ENCODE measurements around the gene FNDC3B.
"Not testable (repeated sequence)": the region's sequence is repeated elsewhere in the genome, so short reads cannot be mapped to it uniquely, and the experiment has no call there.

The FNDC3B gene

GRCh38 chr3:172077197-172077757 lies 37.9 kb downstream of the FNDC3B start:
- no peak for DNase-seq

- DNase-seq, result no peak
Observed at GRCh38 chr3:172078244-172078643, 38.9 kb downstream of the FNDC3B start.

GRCh38 chr3:172078721-172079120 lies 39.3 kb downstream of the FNDC3B start:
- no peak for DNase-seq

GRCh38 chr3:172079326-172079976 lies 40.1 kb downstream of the FNDC3B start:
- DNase-seq, result no peak

DNA sequence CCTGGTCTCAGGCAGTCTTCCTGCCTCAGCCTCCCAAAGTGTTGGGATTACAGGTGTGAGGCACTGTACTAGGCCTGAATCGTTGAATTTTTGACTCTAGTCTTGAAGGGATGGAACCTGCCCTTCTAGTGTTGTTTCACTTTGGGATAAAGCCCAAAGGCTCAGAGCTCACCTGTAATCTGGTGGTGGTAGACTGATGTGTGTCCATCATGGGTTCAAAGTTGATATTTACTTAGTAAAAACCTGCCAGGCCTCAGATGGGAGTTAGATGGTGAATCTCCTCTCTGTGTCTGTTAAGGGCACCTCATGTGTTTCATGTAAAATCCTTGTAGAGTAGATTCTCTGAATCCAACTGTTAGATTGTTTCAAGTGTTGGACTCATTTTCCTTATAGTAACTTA lies 41.1 kb downstream of the FNDC3B start:
- no peak for DNase-seq

- no peak for DNase-seq
Observed at GRCh38 chr3:172082269-172082668, 42.9 kb downstream of the FNDC3B start.

- DNase-seq, result no peak
Observed at GRCh38 chr3:172082820-172083513, 43.6 kb downstream of the FNDC3B start.

DNA sequence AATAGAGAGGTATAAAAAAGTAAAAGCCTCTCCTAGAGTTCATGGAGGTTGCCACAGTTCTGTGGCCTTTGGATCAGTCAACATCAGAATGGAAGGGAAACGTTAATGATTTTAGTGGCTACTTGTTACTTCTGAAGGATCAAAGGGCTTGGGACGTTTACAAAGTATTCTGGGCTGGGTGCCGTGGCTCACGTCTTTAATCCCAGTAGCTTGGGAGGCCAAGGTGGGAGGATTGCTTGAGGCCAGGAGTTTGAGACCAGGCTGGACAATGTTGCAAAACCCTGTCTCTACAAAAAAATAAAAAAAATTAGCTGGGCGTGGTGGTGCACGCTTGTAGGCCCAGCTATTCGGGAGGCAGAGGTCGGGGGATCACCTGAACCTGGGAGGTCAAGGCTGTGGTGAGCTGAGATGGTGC lies 44.6 kb downstream of the FNDC3B start:
- no peak for DNase-seq

DNA sequence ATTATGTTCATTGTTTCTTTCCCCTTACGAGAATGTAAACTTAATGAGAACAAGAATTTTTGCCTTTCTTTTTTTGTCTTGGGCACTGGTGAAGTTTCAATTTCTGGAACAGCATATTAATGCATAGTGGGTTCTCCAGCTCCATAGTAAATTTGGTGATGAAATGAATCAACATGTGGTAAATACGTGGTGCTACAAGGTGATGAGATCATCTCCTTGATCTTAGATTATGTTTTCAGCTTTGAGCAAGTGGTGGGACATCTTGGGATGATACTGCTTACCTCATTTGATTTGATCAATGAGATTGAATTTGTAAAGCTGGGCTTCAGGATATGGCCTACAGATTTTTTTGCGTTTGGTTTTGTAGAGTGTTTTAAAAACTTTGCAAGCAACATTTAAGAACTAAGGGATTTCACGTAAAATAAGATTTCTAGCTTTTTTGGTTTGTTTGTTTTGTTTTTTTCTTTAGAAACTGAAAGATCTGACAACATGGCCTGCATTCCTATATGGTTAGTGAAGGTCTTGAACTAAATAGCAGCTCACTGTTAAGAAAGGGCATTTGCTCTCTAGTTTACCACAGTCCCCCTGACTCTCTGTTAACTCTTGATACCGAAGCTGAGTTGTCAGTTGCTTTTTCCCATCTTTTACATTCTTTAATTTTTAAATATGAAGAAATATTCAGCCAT lies 45.6 kb downstream of the FNDC3B start:
- DNase-seq, result no peak

DNA sequence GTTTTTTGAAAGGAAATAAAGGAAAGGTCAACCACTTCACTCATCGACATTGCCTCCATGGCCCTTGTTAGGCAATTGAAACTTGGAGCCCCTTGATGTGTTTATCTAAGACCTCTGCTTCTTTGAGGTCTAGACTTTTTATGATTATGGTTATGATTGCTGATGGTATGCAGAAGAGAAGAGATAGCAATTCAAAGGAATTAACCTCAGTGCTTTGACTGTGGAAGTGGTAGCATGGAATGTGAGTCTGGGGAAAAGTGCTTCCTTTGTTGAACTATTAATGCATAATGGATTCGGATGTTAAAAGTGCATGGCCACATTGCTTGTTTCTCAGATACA lies 46.1 kb downstream of the FNDC3B start:
- no peak for DNase-seq

DNA sequence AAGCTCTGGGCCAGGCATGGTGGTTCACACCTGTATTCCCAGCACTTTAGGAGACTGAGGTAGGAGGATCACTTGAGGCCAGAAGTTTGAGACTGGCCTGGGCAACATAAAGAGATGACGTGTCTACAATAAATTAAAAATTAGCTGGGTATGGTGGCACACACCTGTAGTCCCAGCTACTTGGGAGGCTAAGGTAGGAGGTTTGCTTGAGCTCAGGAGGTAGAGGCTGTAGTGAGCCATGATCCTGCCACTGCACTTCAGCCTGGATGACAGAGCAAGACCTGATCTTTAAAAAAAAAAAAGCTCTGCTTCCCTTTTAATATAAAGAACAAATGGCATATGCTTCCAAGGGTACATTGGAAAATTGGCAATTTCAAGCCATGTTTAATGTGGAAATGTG lies 46.7 kb downstream of the FNDC3B start:
- DNase-seq, result no peak

GRCh38 chr3:172087198-172087597 lies 47.8 kb downstream of the FNDC3B start:
- no peak for DNase-seq

- no peak for DNase-seq
Observed at GRCh38 chr3:172087602-172088580, 48.5 kb downstream of the FNDC3B start.

GRCh38 chr3:172089250-172089649 lies 49.9 kb downstream of the FNDC3B start:
- no peak for DNase-seq

DNA sequence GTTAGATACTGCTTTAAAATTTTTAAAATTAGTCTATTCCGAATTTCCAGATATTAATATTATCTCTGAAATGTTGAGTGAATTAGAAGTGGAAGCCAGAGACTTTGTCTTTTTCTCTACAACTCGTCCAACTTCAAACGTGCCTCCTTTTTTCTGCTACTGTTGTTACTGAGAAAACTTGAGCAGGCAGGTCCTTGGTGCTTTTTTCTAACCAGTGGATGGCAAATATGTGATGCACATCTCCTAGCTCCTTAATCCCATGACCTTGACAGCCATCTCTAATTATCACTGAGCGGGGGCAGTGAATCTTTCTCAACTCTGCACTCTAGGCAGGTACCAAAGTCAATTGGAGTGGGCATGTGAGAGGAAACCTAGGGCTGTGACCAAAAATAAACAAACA lies 50.7 kb downstream of the FNDC3B start:
- DNase-seq, result no peak

- no peak for DNase-seq
Observed at GRCh38 chr3:172092658-172093057, 53.3 kb downstream of the FNDC3B start.

GRCh38 chr3:172093581-172094443 lies 54.4 kb downstream of the FNDC3B start:
- not testable (repeated sequence) for DNase-seq

- no peak for DNase-seq
Observed at GRCh38 chr3:172094621-172095557, 55.5 kb downstream of the FNDC3B start.

- DNase-seq, result no peak
Observed at GRCh38 chr3:172096881-172097420, 57.6 kb downstream of the FNDC3B start.

- no peak for DNase-seq
Observed at GRCh38 chr3:172097585-172097984, 58.2 kb downstream of the FNDC3B start.

Measured in NCI-H526 treated with DMSO at 0.1 percent for 48 hours (cell line).